DND-41 (cell line): ENCODE results near the gene PHF20.

Experiments used
- ATAC-seq: fragments of 200-7000 bp; cut with Tn5 transposase; 3 replicates; pipeline ENCODE4 v1.9.1; 2021; ENCODE audit warnings: low read depth; ENCODE audit not compliant: insufficient read depth
- DNase-seq: peaks from one replicate; pipeline ENCODE4 v3.0.0-alpha.2; 2020
- H2AFZ ChIP-seq: 2 replicates; pipeline ENCODE4 v1.6.0; 2012; ENCODE audit warnings: low read depth, low read length
- H3K27ac ChIP-seq: 2 replicates; pipeline ENCODE4 v1.5.1; 2012; ENCODE audit warnings: low read length, inconsistent platforms
- H3K27me3 ChIP-seq: fragments of 200-600 bp; sonication (generic); 2 replicates; pipeline ENCODE4 v1.6.0; 2012; ENCODE audit warnings: low read length, mild to moderate bottlenecking, inconsistent platforms; ENCODE audit not compliant: insufficient read depth, poor library complexity
- H3K36me3 ChIP-seq: 2 replicates; pipeline ENCODE4 v1.5.1; 2012; ENCODE audit warnings: low read length, inconsistent platforms; ENCODE audit not compliant: insufficient read depth
- H3K4me1 ChIP-seq: 2 replicates; pipeline ENCODE4 v1.5.1; 2012; ENCODE audit warnings: mild to moderate bottlenecking, low read length; ENCODE audit not compliant: insufficient read depth
- H3K4me2 ChIP-seq: 2 replicates; pipeline ENCODE4 v1.6.0; 2012; ENCODE audit warnings: mild to moderate bottlenecking, moderate library complexity, low read length, inconsistent platforms; ENCODE audit not compliant: insufficient read depth
- H3K4me3 ChIP-seq, 2 experiments: fragments of 200-600 bp in 1 of 2; shearing (Covaris generic) in 1 of 2; 2 replicates each; pipeline ENCODE4 v1.5.1; 2012 to 2016; ENCODE audit warnings: inconsistent platforms in 2 of 2, low read length in 2 of 2, mild to moderate bottlenecking in 2 of 2, low read depth in 1 of 2, moderate library complexity in 1 of 2
- H3K79me2 ChIP-seq: 2 replicates; pipeline ENCODE4 v1.6.0; 2012; ENCODE audit warnings: low read length, inconsistent platforms; ENCODE audit not compliant: insufficient read depth
- H3K9ac ChIP-seq: 2 replicates; pipeline ENCODE4 v1.6.0; 2012; ENCODE audit warnings: low read depth, mild to moderate bottlenecking, inconsistent platforms, low read length, moderate library complexity
- H3K9me3 ChIP-seq: 2 replicates; pipeline ENCODE4 v1.5.1; 2012; ENCODE audit warnings: low read length, moderate library complexity, mild to moderate bottlenecking, inconsistent platforms; ENCODE audit not compliant: insufficient read depth, severe bottlenecking
- H4K20me1 ChIP-seq: 2 replicates; pipeline ENCODE4 v1.6.0; 2012; ENCODE audit warnings: low read length; ENCODE audit not compliant: insufficient read depth
- EZH2 ChIP-seq: IDR thresholded peaks from 3 replicates; pipeline ENCODE4 v1.6.1; 2012; ENCODE audit warnings: borderline replicate concordance, low read depth, mild to moderate bottlenecking, moderate library complexity, low read length, inconsistent platforms; ENCODE audit not compliant: severe bottlenecking
- TF ChIP-seq, protein P1 (sequence below): IDR thresholded peaks from 2 replicates; pipeline ENCODE4 v1.5.1; 2012; ENCODE audit warnings: borderline replicate concordance, low read length, moderate library complexity, mild to moderate bottlenecking; ENCODE audit not compliant: poor library complexity, severe bottlenecking; ENCODE audit errors: extremely low read depth

The PHF20 gene

DNA sequence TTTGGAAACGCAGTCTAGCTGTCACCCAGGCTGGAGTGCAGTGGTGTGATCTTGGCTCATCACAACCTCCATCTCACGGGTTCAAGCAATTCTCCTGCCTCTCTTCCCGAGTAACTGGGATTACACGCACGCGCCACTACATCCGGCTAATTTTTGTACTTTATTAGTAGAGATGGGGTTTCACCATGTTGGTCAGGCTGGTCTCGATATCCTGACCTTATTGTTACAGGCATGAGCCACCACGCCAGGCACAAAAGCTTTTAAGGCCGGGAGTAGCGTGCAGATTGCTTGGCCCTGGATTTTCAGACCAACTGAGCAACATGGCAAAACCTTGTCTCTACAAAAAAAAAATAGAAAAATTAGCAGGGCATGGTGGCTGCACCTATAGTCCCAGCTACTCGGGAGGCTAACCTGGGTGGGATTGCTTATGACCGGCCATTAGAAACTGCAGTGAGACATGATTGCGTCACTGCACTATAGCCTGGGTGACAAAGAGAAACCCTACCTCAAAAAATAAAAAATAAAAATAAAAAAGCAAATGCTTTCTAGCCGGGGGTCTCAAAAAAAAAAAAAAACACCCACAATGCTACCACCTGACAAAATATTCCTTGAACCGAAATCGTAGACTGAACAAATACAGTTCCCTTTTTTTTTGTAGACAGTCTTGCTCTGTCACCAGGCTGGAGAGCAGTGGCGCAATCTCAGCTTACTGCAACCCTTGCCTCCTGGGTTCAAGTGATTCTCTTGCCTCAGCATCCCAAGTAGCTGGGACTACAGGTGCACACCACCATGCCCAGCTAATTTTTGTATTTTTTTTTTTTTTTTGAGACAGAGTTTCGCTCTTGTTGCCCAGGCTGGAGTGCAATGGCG, 44.7 kb upstream of the PHF20 start:
- ATAC-seq (no peak), DNase-seq (no peak)
- Histone ChIP-seq H3K4me1 (peaks cover 17% of the 10 kb centered on the region; the same call in 1 of the 2 replicates), H3K36me3 (peaks cover 98% of the 10 kb centered on the region), H4K20me1 (peaks cover 91% of the 10 kb centered on the region), H3K9ac (no peak overlapping the region), H3K27ac (no peak overlapping the region), H3K4me2 (no peak overlapping the region), H2AFZ (no peak overlapping the region), H3K4me3 (no peak overlapping the region), H3K9me3 (no peaks in the 10 kb centered on the region), H3K79me2 (peaks cover 98% of the 10 kb centered on the region), H3K27me3 (no peaks in the 10 kb centered on the region)
- TF ChIP-seq, protein P1, sequence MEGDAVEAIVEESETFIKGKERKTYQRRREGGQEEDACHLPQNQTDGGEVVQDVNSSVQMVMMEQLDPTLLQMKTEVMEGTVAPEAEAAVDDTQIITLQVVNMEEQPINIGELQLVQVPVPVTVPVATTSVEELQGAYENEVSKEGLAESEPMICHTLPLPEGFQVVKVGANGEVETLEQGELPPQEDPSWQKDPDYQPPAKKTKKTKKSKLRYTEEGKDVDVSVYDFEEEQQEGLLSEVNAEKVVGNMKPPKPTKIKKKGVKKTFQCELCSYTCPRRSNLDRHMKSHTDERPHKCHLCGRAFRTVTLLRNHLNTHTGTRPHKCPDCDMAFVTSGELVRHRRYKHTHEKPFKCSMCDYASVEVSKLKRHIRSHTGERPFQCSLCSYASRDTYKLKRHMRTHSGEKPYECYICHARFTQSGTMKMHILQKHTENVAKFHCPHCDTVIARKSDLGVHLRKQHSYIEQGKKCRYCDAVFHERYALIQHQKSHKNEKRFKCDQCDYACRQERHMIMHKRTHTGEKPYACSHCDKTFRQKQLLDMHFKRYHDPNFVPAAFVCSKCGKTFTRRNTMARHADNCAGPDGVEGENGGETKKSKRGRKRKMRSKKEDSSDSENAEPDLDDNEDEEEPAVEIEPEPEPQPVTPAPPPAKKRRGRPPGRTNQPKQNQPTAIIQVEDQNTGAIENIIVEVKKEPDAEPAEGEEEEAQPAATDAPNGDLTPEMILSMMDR, result no peak
- TF ChIP-seq EZH2, result no peak

GRCh38 chr20:35729283-35729807, 42.5 kb upstream of the PHF20 start:
- Histone ChIP-seq H3K9ac (no peak overlapping the region), H3K4me3 (no peak overlapping the region), H3K27ac (no peak overlapping the region), H4K20me1 (peaks cover 93% of the 10 kb centered on the region), H3K27me3 (no peaks in the 10 kb centered on the region), H3K4me1 (peaks cover 31% of the 10 kb centered on the region), H3K9me3 (no peaks in the 10 kb centered on the region), H3K4me2 (no peak overlapping the region), H2AFZ (no peak overlapping the region), H3K79me2 (peaks cover 99% of the 10 kb centered on the region), H3K36me3 (peaks cover 99% of the 10 kb centered on the region)
- no peak for DNase-seq
- no peak for ATAC-seq
- TF ChIP-seq, protein P1, result no peak
- no peak for TF ChIP-seq EZH2

DNA sequence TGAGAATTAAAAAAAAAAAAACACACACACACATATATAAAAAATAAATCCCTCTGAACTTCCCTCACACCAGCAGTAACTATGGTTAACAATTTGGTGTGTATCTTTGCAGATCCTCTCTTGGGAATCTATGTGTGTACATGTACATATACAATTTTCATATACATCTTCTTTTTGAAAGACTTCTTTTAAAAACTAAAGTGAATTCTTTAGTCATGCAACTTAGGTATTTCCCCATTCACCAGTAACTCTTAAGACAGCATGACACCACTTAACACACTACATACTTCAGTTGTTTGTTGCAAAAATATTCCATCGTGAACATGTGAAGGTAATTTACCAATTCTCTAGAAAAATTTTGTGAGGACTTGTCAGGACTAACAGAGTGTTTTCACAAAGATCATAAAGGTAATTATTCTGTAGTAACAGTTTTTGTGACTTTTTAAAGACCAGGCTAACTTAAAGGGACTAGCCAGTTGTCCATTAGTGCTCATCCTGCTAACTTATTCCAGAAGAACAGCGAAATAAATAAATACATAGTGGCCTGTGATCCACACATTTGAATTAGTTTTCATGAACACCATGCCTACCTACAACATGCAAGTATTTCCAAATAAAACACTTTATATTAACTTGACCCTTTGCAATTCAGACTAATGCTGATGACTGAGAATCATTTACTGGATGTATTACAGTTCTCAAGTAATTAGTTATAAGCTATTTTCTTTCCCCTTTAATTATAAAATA, 41.8 kb upstream of the PHF20 start:
- H3K27me3 ChIP-seq, result no peaks in the 10 kb centered on the region
- DNase-seq, result no peak
- H3K4me1 ChIP-seq, result peaks cover 38% of the 10 kb centered on the region
- no peak overlapping the region for H3K9ac ChIP-seq
- H3K36me3 ChIP-seq, result peaks cover 99% of the 10 kb centered on the region
- H4K20me1 ChIP-seq, result peaks cover 97% of the 10 kb centered on the region
- TF ChIP-seq EZH2, result no peak
- TF ChIP-seq, protein P1, result no peak
- peaks cover 99% of the 10 kb centered on the region for H3K79me2 ChIP-seq
- no peak overlapping the region for H3K4me3 ChIP-seq
- ATAC-seq, result no peak
- H2AFZ ChIP-seq, result no peak overlapping the region
- no peak overlapping the region for H3K4me2 ChIP-seq
- H3K27ac ChIP-seq, result no peak overlapping the region
- H3K9me3 ChIP-seq, result no peaks in the 10 kb centered on the region
